ENCODE results near the gene CA9. TPM values are rescaled to one million over a fixed set of nuclear protein-coding genes. Genes with fewer than 3 reads are reported as not detected.
A peak's percentile ranks its signal among the peaks of the same experiment; 100 is the strongest.

CA9 gene
- 3.0 and 11.1 TPM in 2 replicates for total RNA-seq (2011; cell fraction: chromatin; rRNA removed; ENCODE audit: low replicate concordance)
- total RNA-seq (2011; cell fraction: nucleolus; rRNA removed): 11.6 and 14.5 TPM in 2 replicates
- total RNA-seq (2011; cell fraction: nucleoplasm; rRNA removed): 8.3 and 12.4 TPM in 2 replicates
- total RNA-seq (2014; rRNA removed) (0.36 and 0.45 TPM in 2 replicates), total RNA-seq (2014; rRNA removed; fragmentation: Illumina TruSeq; extraction: Trizol) (not detected in 2 replicates), total RNA-seq (2015; rRNA removed; fragmentation: Illumina TruSeq; extraction: Trizol) (not detected in 2 replicates), total RNA-seq (2021) (0.63 and 0.73 TPM in 2 replicates), polyA plus RNA-seq (2011; rRNA removed) (10.6 and 13.0 TPM in 2 replicates), polyA plus RNA-seq (2014; fragmentation: Illumina TruSeq; extraction: Trizol) (0.15 and 0.24 TPM in 2 replicates), polyA plus RNA-seq (2014; fragmentation: Nextera tagmentation; extraction: Ambion mirVana) (not detected), polyA plus RNA-seq (2014; rRNA removed) (0.60 TPM in 1 of 2 replicates, not detected in the other), polyA minus RNA-seq (2011; rRNA and poly(A)+ RNA removed) (1.4 and 1.5 TPM in 2 replicates), Bru-seq, nascent RNA (percentile 15 among the genes with signal in this experiment), BruChase-seq, experiment 1, labeled RNA remaining after a 2-hour chase (percentile 10 among the genes with signal in this experiment), BruChase-seq, experiment 2, labeled RNA remaining after a 6-hour chase (percentile 11 among the genes with signal in this experiment)
- polyA plus RNA-seq (2011; cell fraction: cytosol; rRNA removed): 9.3 and 13.2 TPM in 2 replicates
- 9.5 and 15.2 TPM in 2 replicates for polyA plus RNA-seq (2011; cell fraction: nucleus; rRNA removed)
- polyA plus RNA-seq (2012): 2.4 and 2.7 TPM in 2 replicates
- polyA minus RNA-seq (2011; cell fraction: cytosol; rRNA and poly(A)+ RNA removed): 3.1 and 4.2 TPM in 2 replicates
- polyA minus RNA-seq (2011; cell fraction: nucleus; rRNA and poly(A)+ RNA removed): 0.78 and 1.2 TPM in 2 replicates
- long read RNA-seq, experiment 1, partial matches to known transcripts: 1 of 1 reads
- long read RNA-seq, experiment 1, other reads (novel, unspliced or antisense): 0 of 1 reads
- long read RNA-seq, experiment 2, partial matches to known transcripts: 0 of 2 reads
- long read RNA-seq, experiment 2, other reads (novel, unspliced or antisense): 0 of 2 reads
- long read RNA-seq, experiment 3: 0 reads

- DNase-seq (ENCODE audit: extremely low read depth in 1 of 4, low spot score in 3 of 4): no peak
- Histone ChIP-seq H3K36me3 (ENCODE audit: control insufficient read depth, insufficient read depth, low read length) (no peaks in the 10 kb centered on the region), H3K27me3 (ENCODE audit: control insufficient read depth in 2 of 2, insufficient read depth in 2 of 2, low read length in 2 of 2) (no peaks in the 10 kb centered on the region), H3K9me1 (ENCODE audit: control insufficient read depth, insufficient read depth, low read length) (no peaks in the 10 kb centered on the region), H3K4me2 (ENCODE audit: insufficient read depth, low read length) (peak within 1 kb of the TSS; percentile 54), H2AFZ (ENCODE audit: low read depth, low read length) (peak within 1 kb of the TSS; percentile 58; the same call in 1 of the 2 replicates), H3K9ac (ENCODE audit: insufficient read depth in 1 of 2, low read depth in 2 of 2, low read length in 2 of 2) (peak within 1 kb of the TSS in 1 of 2 experiments; percentile 60; a peak in 2 of 4 replicates), H3K9me3 (replicated peaks; ENCODE audit: control insufficient read depth, insufficient read depth, low read depth, low read length) (no peaks in the 10 kb centered on the region), H3K4me3 (peak within 1 kb of the TSS; percentile 27; the same call in 1 of the 2 replicates), H3K27ac (ENCODE audit: extremely low read depth, low read depth, low read length) (no peak within 1 kb of the TSS), H3K79me2 (ENCODE audit: control insufficient read depth, insufficient read depth, low read length) (no peaks in the 10 kb centered on the region), H3K4me1 (replicated peaks in 1 of 2; ENCODE audit: control insufficient read depth in 2 of 2, insufficient read depth in 2 of 2, low read length in 2 of 2) (peaks cover 0 to 15% of the 10 kb centered on the region in 2 experiments; a peak in 4 of 5 replicates), H4K20me1 (replicated peaks; ENCODE audit: control insufficient read depth, insufficient read depth, low read length) (no peaks in the 10 kb centered on the region)
- 7% methylated on average over 7 of the region's 10 CpGs for WGBS (ENCODE audit: insufficient coverage, low coverage, missing lambda C conversion rate)
- intact Hi-C loops (cut with micrococcal nuclease) (no loop called here), in situ Hi-C loops (cut with MboI) (no loop called here)
- TF ChIP-seq KDM1A (IDR thresholded peaks at IDR 0.05): 0 out of 4 replicates have a peak, but pooled peaks of 1 of the 2 experiments have one; percentile 33
- TF ChIP-seq TCF7 (IDR thresholded peaks at IDR 0.05; ENCODE audit: borderline replicate concordance): no peak
- CTCF ChIA-PET (ENCODE audit: low intra/inter-chr PET ratio): no interaction called here
- peak; percentile 54 for ATAC-seq
- FAIRE-seq: no peak
- BruUV-seq (replicated peaks): no TSS peak
- POLR2A ChIA-PET: interaction anchor here (0.9 kb wide), 1 partner anchor 10 kb away, joined by 4 read pairs; no protein-coding TSS in a partner anchor
Observed at GRCh38 chr9:35673132-35674024, at the start of gene CA9. Gene CA9, plus strand, starts transcription at chr9:35673928. Its CDS starts 32 bp downstream, at chr9:35673960.

Data from K562 (cell line).